ENCODE measurements around the gene LPAR5.

The LPAR5 gene

DNA sequence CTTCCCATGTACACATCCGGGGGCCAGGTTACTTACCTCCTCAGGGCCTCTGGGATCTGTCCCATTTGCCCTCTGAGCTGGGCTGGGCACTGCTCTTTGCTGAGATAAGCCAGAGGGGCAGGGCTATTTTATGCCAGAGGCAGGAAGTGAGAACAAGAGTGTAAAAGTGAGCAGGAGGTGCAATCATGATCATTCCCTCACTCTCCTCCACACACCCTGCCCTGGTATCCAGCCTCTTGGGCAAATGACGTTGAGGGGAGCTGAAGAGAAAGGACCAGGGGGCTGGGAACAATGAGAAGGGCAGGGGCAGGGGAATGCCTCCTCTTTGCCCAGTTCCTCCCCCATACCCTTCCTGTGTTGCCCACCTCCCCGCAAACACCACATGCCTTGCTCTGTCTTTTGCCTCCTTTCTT, 4.2 kb downstream of the LPAR5 start:
- peaks cover 0 to 19% of the 10 kb centered on the region in 2 experiments for H3K27me3 ChIP-seq (ENCODE audit: control insufficient read depth in 1 of 2, insufficient read depth in 1 of 2, low read length in 2 of 2)
- WGBS, result 91% methylated on average over 3 of the region's 3 CpGs
- no peak overlapping the region for H3K23ac ChIP-seq (ENCODE audit: low read length in 2 of 2)

DNA sequence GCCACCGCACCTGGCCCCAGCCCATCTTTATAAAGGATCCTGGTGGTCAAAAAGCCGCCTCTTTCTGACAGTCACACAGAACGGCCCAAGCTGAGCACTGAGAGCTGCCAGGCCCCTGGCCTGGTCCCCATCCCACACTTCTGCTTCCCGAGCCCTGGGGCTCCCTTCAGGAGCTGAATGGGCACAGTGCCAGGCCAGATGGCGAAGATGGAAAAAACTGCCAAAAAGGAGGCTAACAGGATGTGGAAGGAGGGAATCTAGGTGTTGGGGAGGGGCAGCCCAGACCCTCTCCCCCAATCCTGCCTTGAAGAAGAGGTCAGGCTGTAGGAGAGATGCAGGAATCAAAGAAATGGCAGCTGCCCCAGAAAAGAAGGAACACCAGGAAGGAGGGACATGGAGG, 5.0 kb downstream of the LPAR5 start:
- no peak overlapping the region for H3K14ac ChIP-seq (ENCODE audit: low read length in 2 of 2)

More for the DNA sequence above, 4.2 kb downstream of the LPAR5 start:
- Histone ChIP-seq H2BK5ac (ENCODE audit: low read depth, low read length, poor library complexity, severe bottlenecking) (no peak overlapping the region), H2BK15ac (ENCODE audit: low read depth, poor library complexity, severe bottlenecking) (no peak overlapping the region), H3K27ac (ENCODE audit: low read length, poor library complexity, severe bottlenecking) (no peak overlapping the region), H3K9me3 (ENCODE audit: control insufficient read depth, low read length) (no peaks in the 10 kb centered on the region), H2AK5ac (ENCODE audit: low read length, severe bottlenecking) (no peak overlapping the region), H4K8ac (ENCODE audit: low read length) (peak overlapping the region; percentile 66), H3K14ac (ENCODE audit: low read length in 2 of 2) (no peak overlapping the region), H3K9ac (ENCODE audit: low read length) (no peak overlapping the region), H3K4me2 (ENCODE audit: low read length, poor library complexity, severe bottlenecking) (no peak overlapping the region), H3K4ac (ENCODE audit: low read depth in 1 of 2, low read length in 2 of 2) (no peak overlapping the region), H2BK12ac (ENCODE audit: low read length in 2 of 2) (peak overlapping the region in 1 of 2 experiments; percentile 61), H3K79me1 (replicated peaks; ENCODE audit: low read length, poor library complexity, severe bottlenecking) (no peaks in the 10 kb centered on the region), H3K4me3 (ENCODE audit: insufficient read depth in 1 of 2, low read depth in 1 of 2, low read length in 2 of 2) (no peak overlapping the region), H3K36me3 (ENCODE audit: control insufficient read depth in 1 of 2, insufficient read depth in 2 of 2, low read depth in 1 of 2, low read length in 2 of 2) (no peaks in the 10 kb centered on the region), H4K91ac (ENCODE audit: low read length) (peak overlapping the region; percentile 62), H2AFZ (ENCODE audit: low read depth, low read length) (peak overlapping the region; percentile 3), H3K4me1 (ENCODE audit: control insufficient read depth, insufficient read depth, low read depth, low read length) (peaks cover 19% of the 10 kb centered on the region), H2BK120ac (ENCODE audit: low read depth, low read length) (no peak overlapping the region), H3K18ac (ENCODE audit: low read depth in 1 of 2, low read length in 2 of 2) (no peak overlapping the region)
- no peak for DNase-seq

DNA sequence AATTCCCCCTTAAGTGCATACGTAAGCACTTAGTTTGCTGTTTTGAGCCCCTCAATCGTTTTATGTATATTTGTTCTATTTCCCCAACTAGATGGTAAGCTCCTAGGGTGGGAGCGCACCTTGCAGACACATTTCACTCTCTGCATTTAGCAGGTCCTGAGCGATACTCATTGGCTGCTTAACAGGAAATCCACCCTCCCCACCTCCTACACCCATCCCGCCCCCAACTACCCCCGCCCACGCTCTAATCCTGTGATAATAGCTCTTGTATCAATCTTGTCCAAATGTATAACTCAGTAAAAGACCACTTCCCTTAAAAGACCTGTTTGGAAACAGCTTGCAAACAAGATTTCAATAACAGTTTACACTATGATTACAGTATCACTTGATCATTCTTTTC, 8.1 kb downstream of the LPAR5 start:
- Histone ChIP-seq H4K8ac (ENCODE audit: low read length) (no peak overlapping the region), H3K4ac (ENCODE audit: low read depth in 1 of 2, low read length in 2 of 2) (no peak overlapping the region), H2BK120ac (ENCODE audit: low read depth, low read length) (no peak overlapping the region), H3K9ac (ENCODE audit: low read length) (no peak overlapping the region), H3K27ac (ENCODE audit: low read length, poor library complexity, severe bottlenecking) (no peak overlapping the region), H2AFZ (ENCODE audit: low read depth, low read length) (no peak overlapping the region), H2AK5ac (ENCODE audit: low read length, severe bottlenecking) (no peak overlapping the region), H2BK5ac (ENCODE audit: low read depth, low read length, poor library complexity, severe bottlenecking) (no peak overlapping the region), H3K23ac (ENCODE audit: low read length in 2 of 2) (no peak overlapping the region), H3K14ac (ENCODE audit: low read length in 2 of 2) (no peak overlapping the region), H4K91ac (ENCODE audit: low read length) (no peak overlapping the region), H3K4me2 (ENCODE audit: low read length, poor library complexity, severe bottlenecking) (no peak overlapping the region), H3K9me3 (ENCODE audit: control insufficient read depth, low read length) (no peaks in the 10 kb centered on the region), H3K4me3 (ENCODE audit: insufficient read depth in 1 of 2, low read depth in 1 of 2, low read length in 2 of 2) (no peak overlapping the region), H3K18ac (ENCODE audit: low read depth in 1 of 2, low read length in 2 of 2) (no peak overlapping the region), H3K4me1 (ENCODE audit: control insufficient read depth, insufficient read depth, low read depth, low read length) (peaks cover 4% of the 10 kb centered on the region), H2BK12ac (ENCODE audit: low read length in 2 of 2) (no peak overlapping the region), H2BK15ac (ENCODE audit: low read depth, poor library complexity, severe bottlenecking) (no peak overlapping the region), H3K36me3 (ENCODE audit: control insufficient read depth in 1 of 2, insufficient read depth in 2 of 2, low read depth in 1 of 2, low read length in 2 of 2) (no peaks in the 10 kb centered on the region), H3K27me3 (ENCODE audit: control insufficient read depth in 1 of 2, insufficient read depth in 1 of 2, low read length in 2 of 2) (peaks cover 0 to 10% of the 10 kb centered on the region in 2 experiments), H3K79me1 (replicated peaks; ENCODE audit: low read length, poor library complexity, severe bottlenecking) (no peaks in the 10 kb centered on the region)
- no peak for DNase-seq
- WGBS, result 81% methylated on average over 7 of the region's 7 CpGs

More for the DNA sequence above, 5.0 kb downstream of the LPAR5 start:
- Histone ChIP-seq H4K8ac (ENCODE audit: low read length) (no peak overlapping the region), H3K23ac (ENCODE audit: low read length in 2 of 2) (no peak overlapping the region), H3K27me3 (ENCODE audit: control insufficient read depth in 1 of 2, insufficient read depth in 1 of 2, low read length in 2 of 2) (peaks cover 0 to 18% of the 10 kb centered on the region in 2 experiments), H3K9ac (ENCODE audit: low read length) (no peak overlapping the region), H3K4me1 (ENCODE audit: control insufficient read depth, insufficient read depth, low read depth, low read length) (peaks cover 12% of the 10 kb centered on the region), H2AK5ac (ENCODE audit: low read length, severe bottlenecking) (no peak overlapping the region), H3K27ac (ENCODE audit: low read length, poor library complexity, severe bottlenecking) (no peak overlapping the region), H3K36me3 (ENCODE audit: control insufficient read depth in 1 of 2, insufficient read depth in 2 of 2, low read depth in 1 of 2, low read length in 2 of 2) (no peaks in the 10 kb centered on the region), H3K4me3 (ENCODE audit: insufficient read depth in 1 of 2, low read depth in 1 of 2, low read length in 2 of 2) (no peak overlapping the region), H3K4me2 (ENCODE audit: low read length, poor library complexity, severe bottlenecking) (no peak overlapping the region), H2BK15ac (ENCODE audit: low read depth, poor library complexity, severe bottlenecking) (no peak overlapping the region), H2BK5ac (ENCODE audit: low read depth, low read length, poor library complexity, severe bottlenecking) (no peak overlapping the region), H3K79me1 (replicated peaks; ENCODE audit: low read length, poor library complexity, severe bottlenecking) (no peaks in the 10 kb centered on the region), H3K9me3 (ENCODE audit: control insufficient read depth, low read length) (no peaks in the 10 kb centered on the region), H3K18ac (ENCODE audit: low read depth in 1 of 2, low read length in 2 of 2) (no peak overlapping the region), H2BK12ac (ENCODE audit: low read length in 2 of 2) (no peak overlapping the region), H2AFZ (ENCODE audit: low read depth, low read length) (no peak overlapping the region), H2BK120ac (ENCODE audit: low read depth, low read length) (no peak overlapping the region), H3K4ac (ENCODE audit: low read depth in 1 of 2, low read length in 2 of 2) (no peak overlapping the region), H4K91ac (ENCODE audit: low read length) (no peak overlapping the region)
- DNase-seq, result no peak
- 89% methylated on average over 5 of the region's 5 CpGs for WGBS

DNA sequence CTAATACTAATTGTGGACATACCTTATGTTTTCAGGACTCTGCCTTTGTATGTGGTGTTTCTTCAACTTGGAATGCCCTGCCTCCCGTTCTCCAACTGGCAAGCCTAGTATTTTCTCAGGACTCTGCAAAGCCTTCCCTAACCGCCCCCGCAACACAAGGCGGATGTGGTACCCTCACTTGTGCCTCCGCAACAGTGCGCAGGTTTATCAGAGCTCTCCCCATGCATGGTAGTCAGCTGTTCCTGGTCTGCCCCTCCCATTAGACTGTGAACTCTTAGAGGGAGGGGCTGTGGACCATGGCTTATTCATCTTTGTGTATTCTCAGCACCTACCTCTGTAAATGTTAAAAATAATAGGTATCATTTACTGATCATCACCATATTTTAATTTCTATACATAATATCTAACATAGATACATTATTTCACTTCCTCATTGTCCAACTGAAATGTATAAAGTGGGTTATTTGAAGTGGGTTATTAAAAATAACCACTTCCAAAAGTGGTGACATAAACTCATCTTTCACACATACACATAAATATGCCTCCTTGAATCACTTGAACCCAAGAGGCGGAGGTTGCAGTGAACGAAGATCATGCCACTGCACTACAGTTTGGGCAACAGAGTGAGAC, 9.0 kb downstream of the LPAR5 start:
- H3K27me3 ChIP-seq (ENCODE audit: control insufficient read depth in 1 of 2, insufficient read depth in 1 of 2, low read length in 2 of 2), result peaks cover 0 to 9% of the 10 kb centered on the region in 2 experiments
- H2BK5ac ChIP-seq (ENCODE audit: low read depth, low read length, poor library complexity, severe bottlenecking), result no peak overlapping the region
- no peak overlapping the region for H3K4me3 ChIP-seq (ENCODE audit: insufficient read depth in 1 of 2, low read depth in 1 of 2, low read length in 2 of 2)
- no peak overlapping the region for H2BK120ac ChIP-seq (ENCODE audit: low read depth, low read length)
- H2BK15ac ChIP-seq (ENCODE audit: low read depth, poor library complexity, severe bottlenecking), result no peak overlapping the region
- no peaks in the 10 kb centered on the region for H3K9me3 ChIP-seq (ENCODE audit: control insufficient read depth, low read length)
- no peak overlapping the region for H2AFZ ChIP-seq (ENCODE audit: low read depth, low read length)
- no peak overlapping the region for H4K91ac ChIP-seq (ENCODE audit: low read length)
- no peak overlapping the region for H2BK12ac ChIP-seq (ENCODE audit: low read length in 2 of 2)
- no peak for DNase-seq
- no peaks in the 10 kb centered on the region for H3K36me3 ChIP-seq (ENCODE audit: control insufficient read depth in 1 of 2, insufficient read depth in 2 of 2, low read depth in 1 of 2, low read length in 2 of 2)
- no peak overlapping the region for H3K4me2 ChIP-seq (ENCODE audit: low read length, poor library complexity, severe bottlenecking)
- 92% methylated on average over 7 of the region's 8 CpGs for WGBS
- H3K18ac ChIP-seq (ENCODE audit: low read depth in 1 of 2, low read length in 2 of 2), result peak overlapping the region in 1 of 2 experiments; percentile 24
- no peaks in the 10 kb centered on the region for H3K4me1 ChIP-seq (ENCODE audit: control insufficient read depth, insufficient read depth, low read depth, low read length)
- H3K9ac ChIP-seq (ENCODE audit: low read length), result no peak overlapping the region
- H4K8ac ChIP-seq (ENCODE audit: low read length), result no peak overlapping the region
- no peak overlapping the region for H3K14ac ChIP-seq (ENCODE audit: low read length in 2 of 2)
- H3K79me1 ChIP-seq (replicated peaks; ENCODE audit: low read length, poor library complexity, severe bottlenecking), result no peaks in the 10 kb centered on the region
- H3K4ac ChIP-seq (ENCODE audit: low read depth in 1 of 2, low read length in 2 of 2), result no peak overlapping the region
- H3K27ac ChIP-seq (ENCODE audit: low read length, poor library complexity, severe bottlenecking), result no peak overlapping the region
- no peak overlapping the region for H3K23ac ChIP-seq (ENCODE audit: low read length in 2 of 2)
- H2AK5ac ChIP-seq (ENCODE audit: low read length, severe bottlenecking), result no peak overlapping the region
